ENCODE measurements around the gene PBXIP1. TPM values are rescaled to one million over a fixed set of nuclear protein-coding genes. Genes with fewer than 3 reads are reported as not detected.

PBXIP1 gene
- total RNA-seq, 1 donor from 2014 or later = 82.1 TPM

GRCh38 chr1:154968731-154969130 lies 12.8 kb upstream of the PBXIP1 start:
- DNase-seq (ENCODE audit: low spot score) = no peak
- peak overlapping the region; percentile 99 for H3K27ac Mint-ChIP-seq (ENCODE audit: unreplicated experiment)
- H3K4me1 Mint-ChIP-seq (ENCODE audit: unreplicated experiment) = peaks cover 76% of the 10 kb centered on the region
- TF ChIP-seq, protein P1, sequence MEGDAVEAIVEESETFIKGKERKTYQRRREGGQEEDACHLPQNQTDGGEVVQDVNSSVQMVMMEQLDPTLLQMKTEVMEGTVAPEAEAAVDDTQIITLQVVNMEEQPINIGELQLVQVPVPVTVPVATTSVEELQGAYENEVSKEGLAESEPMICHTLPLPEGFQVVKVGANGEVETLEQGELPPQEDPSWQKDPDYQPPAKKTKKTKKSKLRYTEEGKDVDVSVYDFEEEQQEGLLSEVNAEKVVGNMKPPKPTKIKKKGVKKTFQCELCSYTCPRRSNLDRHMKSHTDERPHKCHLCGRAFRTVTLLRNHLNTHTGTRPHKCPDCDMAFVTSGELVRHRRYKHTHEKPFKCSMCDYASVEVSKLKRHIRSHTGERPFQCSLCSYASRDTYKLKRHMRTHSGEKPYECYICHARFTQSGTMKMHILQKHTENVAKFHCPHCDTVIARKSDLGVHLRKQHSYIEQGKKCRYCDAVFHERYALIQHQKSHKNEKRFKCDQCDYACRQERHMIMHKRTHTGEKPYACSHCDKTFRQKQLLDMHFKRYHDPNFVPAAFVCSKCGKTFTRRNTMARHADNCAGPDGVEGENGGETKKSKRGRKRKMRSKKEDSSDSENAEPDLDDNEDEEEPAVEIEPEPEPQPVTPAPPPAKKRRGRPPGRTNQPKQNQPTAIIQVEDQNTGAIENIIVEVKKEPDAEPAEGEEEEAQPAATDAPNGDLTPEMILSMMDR (IDR thresholded peaks at IDR 0.05; ENCODE audit: unreplicated experiment) = no peak
- no peaks in the 10 kb centered on the region for H3K9me3 Mint-ChIP-seq (ENCODE audit: unreplicated experiment)
- H3K27me3 Mint-ChIP-seq (ENCODE audit: unreplicated experiment) = peaks cover 41% of the 10 kb centered on the region
- peaks cover 55% of the 10 kb centered on the region for H3K36me3 Mint-ChIP-seq (ENCODE audit: low read depth, unreplicated experiment)
- H3K4me3 Mint-ChIP-seq (ENCODE audit: unreplicated experiment) = no peak overlapping the region

DNA sequence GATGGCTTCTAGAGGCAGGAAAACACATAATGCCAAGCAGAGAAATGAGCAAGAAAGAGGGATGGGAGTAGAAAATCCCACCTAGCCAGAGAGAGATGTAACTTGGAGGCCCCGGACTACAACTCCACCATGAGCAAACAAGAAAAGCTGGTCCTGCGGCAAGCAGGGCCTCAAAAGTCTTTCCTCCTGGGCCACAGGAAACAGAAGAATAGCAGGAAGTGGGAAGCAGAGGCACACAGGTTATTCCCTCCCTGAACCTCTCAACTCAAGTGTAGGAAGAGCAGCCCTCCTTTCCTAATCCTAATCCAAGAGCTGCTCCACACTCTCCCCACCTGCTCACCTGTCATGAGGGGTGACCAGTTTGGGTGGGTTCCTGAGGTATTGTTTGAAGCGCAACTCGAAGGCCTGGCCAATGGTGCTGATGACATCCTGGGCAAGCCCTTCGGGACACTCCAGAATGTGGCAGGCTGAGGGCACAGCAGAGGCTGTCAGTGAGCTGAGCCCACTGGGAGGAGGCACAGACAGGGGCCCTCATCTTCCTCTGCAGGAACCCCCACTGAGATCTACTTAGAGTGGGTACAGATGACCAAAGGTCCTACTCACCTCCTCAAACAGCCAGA lies 11.5 kb upstream of the PBXIP1 start:
- Mint-ChIP-seq H3K9me3 (ENCODE audit: unreplicated experiment) (no peaks in the 10 kb centered on the region), H3K4me3 (ENCODE audit: unreplicated experiment) (no peak overlapping the region), H3K4me1 (ENCODE audit: unreplicated experiment) (peaks cover 82% of the 10 kb centered on the region), H3K27me3 (ENCODE audit: unreplicated experiment) (peaks cover 34% of the 10 kb centered on the region), H3K36me3 (ENCODE audit: low read depth, unreplicated experiment) (peaks cover 63% of the 10 kb centered on the region), H3K27ac (ENCODE audit: unreplicated experiment) (peak overlapping the region; percentile 99)
- no peak for DNase-seq (ENCODE audit: low spot score)
- TF ChIP-seq, protein P1 (IDR thresholded peaks at IDR 0.05; ENCODE audit: unreplicated experiment) = no peak

GRCh38 chr1:154966111-154966510 lies 10.2 kb upstream of the PBXIP1 start:
- Mint-ChIP-seq H3K4me3 (ENCODE audit: unreplicated experiment) (no peak overlapping the region), H3K4me1 (ENCODE audit: unreplicated experiment) (peaks cover 76% of the 10 kb centered on the region), H3K36me3 (ENCODE audit: low read depth, unreplicated experiment) (peaks cover 58% of the 10 kb centered on the region), H3K27me3 (ENCODE audit: unreplicated experiment) (peaks cover 25% of the 10 kb centered on the region), H3K9me3 (ENCODE audit: unreplicated experiment) (no peaks in the 10 kb centered on the region), H3K27ac (ENCODE audit: unreplicated experiment) (peak overlapping the region; percentile 99)
- no peak for DNase-seq (ENCODE audit: low spot score)
- TF ChIP-seq, protein P1 (IDR thresholded peaks at IDR 0.05; ENCODE audit: unreplicated experiment) = no peak

DNA sequence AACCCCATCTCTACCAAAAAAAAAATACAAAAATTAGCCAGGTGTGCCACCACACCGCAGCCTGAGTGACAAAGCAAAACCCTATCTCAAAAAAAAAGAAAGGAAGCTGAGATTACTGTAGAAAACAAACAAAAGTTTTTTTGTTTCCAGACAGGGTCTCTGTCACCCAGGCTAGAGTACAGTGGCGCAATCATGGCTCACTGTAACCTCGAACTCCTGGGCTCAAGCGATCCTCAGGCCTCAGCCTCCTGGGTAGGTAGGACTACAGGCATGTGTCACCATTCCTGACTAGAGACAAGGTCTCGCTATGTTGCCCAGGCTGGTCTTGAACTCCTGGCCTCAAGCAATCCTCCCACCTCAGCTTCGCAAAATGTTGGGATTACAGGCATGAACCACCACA lies 8.5 kb upstream of the PBXIP1 start:
- H3K36me3 Mint-ChIP-seq (ENCODE audit: low read depth, unreplicated experiment) = peaks cover 58% of the 10 kb centered on the region
- H3K27ac Mint-ChIP-seq (ENCODE audit: unreplicated experiment) = peak overlapping the region; percentile 82
- TF ChIP-seq, protein P1 (IDR thresholded peaks at IDR 0.05; ENCODE audit: unreplicated experiment) = no peak
- peak overlapping the region; percentile 77 for H3K4me3 Mint-ChIP-seq (ENCODE audit: unreplicated experiment)
- no peak for DNase-seq (ENCODE audit: low spot score)
- peaks cover 76% of the 10 kb centered on the region for H3K4me1 Mint-ChIP-seq (ENCODE audit: unreplicated experiment)
- H3K27me3 Mint-ChIP-seq (ENCODE audit: unreplicated experiment) = peaks cover 23% of the 10 kb centered on the region
- no peaks in the 10 kb centered on the region for H3K9me3 Mint-ChIP-seq (ENCODE audit: unreplicated experiment)

GRCh38 chr1:154963643-154964042 lies 7.7 kb upstream of the PBXIP1 start:
- H3K27me3 Mint-ChIP-seq (ENCODE audit: unreplicated experiment) = peaks cover 17% of the 10 kb centered on the region
- no peak for DNase-seq (ENCODE audit: low spot score)
- H3K27ac Mint-ChIP-seq (ENCODE audit: unreplicated experiment) = peak overlapping the region; percentile 87
- H3K9me3 Mint-ChIP-seq (ENCODE audit: unreplicated experiment) = no peaks in the 10 kb centered on the region
- TF ChIP-seq, protein P1 (IDR thresholded peaks at IDR 0.05; ENCODE audit: unreplicated experiment) = no peak
- H3K4me1 Mint-ChIP-seq (ENCODE audit: unreplicated experiment) = peaks cover 70% of the 10 kb centered on the region
- H3K4me3 Mint-ChIP-seq (ENCODE audit: unreplicated experiment) = peak overlapping the region; percentile 60
- peaks cover 51% of the 10 kb centered on the region for H3K36me3 Mint-ChIP-seq (ENCODE audit: low read depth, unreplicated experiment)

All from endothelial cell (in vitro differentiated cells).